GM19043 (cell line): ENCODE data around the gene KCNK5.

Experiments used
- ATAC-seq: cut with Tn5 transposase; IDR thresholded peaks from one replicate; pipeline ENCODE4 v1.9.1; 2021; ENCODE audit warnings: low read depth; ENCODE audit not compliant: unreplicated experiment

The KCNK5 gene

GRCh38 chr6:39218868-39219567 is 10.3 kb downstream of the KCNK5 start:
- no peak for ATAC-seq

DNA sequence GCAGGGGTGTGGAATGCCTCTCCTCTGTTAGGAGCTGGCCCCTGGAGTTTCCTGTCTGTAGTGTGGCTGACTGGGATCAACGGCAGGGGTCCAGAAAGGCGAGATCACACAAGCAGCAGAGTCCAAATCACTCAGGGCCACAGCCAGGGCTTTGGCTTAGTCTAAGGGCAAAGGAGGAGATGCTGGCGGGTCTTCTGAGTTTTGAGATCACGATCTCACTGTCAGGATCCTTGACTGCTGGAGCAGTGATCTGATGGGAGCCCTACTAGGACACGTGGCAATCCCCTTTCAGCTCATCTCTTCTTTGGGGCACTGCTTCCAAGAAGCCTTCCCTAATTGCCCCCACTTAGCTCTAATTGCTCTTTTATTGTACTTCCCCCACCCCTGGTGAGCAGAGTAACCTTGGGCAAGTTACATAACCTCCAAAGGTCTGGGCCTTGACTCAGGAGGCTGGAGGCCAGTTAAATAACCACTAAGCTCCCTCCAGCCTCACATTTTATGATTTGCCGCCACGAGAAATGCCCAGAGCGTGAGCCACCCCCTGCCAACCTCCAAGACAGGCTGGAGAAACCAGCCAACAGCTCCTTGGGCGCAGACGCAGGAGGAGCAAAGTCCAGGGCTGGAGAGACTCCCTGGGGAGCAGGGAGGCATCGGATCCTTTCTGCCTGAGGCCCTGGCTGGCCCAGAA is 12.0 kb downstream of the KCNK5 start:
- no peak for ATAC-seq

- no peak for ATAC-seq
These were observed 13.6 kb downstream of the KCNK5 start for GRCh38 chr6:39215640-39216158.

DNA sequence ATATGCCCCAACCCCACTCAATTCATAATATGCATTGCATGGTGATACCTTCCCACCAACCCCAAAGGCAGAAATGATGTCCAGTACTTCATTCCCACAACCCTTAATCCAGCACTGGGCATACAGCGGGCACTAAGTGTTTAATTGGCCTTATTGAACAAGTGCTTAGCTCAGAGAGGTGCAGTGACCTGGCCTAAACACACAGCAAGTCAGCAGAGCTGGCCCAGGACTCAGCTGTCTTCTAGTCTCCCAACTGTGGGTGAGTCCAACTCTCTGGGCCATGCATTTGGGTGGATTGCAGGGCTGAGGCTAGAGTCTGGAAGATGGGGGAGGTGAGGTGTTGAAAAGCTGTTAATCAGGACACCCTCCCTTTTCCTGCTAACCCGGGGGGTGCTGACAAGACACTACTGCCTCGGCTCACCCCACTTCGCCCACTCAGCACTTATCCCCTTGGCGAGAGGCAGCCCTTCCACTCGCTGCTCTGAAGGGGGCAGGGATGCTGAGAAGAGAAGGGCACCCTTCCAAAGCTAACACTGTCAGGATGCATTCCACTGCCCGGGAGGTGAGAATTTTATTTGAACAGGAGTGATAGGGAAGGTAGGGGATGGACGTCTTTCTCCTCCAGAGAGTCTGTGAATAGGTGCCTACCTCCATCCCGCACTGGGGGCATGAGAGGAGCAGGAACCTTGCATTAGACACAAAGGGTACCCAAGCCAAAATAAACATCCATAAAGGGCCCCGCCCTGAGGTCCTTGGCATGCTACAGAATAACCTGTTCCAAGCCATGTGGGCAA is 14.2 kb downstream of the KCNK5 start:
- ATAC-seq, result no peak

- no peak for ATAC-seq
These were observed 15.0 kb downstream of the KCNK5 start for GRCh38 chr6:39214120-39214813.

GRCh38 chr6:39213195-39213920 is 15.9 kb downstream of the KCNK5 start:
- no peak for ATAC-seq

DNA sequence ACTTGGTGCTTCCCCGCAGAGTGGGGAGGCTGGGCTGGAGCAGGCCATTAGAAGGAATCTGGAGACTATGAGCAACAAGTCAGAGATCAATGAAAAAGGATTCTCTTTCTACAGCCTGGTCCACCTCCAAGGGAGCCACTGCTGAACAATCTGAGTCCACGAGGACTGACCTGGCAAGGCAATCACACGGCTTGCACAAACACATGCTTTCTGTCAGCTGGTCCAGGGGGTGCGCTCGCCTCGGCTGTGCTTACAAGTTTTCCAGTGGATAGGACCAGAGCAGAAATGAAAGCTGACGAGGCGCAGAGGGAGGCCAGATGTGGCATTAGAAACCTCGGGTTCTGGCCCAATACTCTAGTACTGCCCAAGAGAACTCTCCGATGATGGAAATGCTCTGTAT is 18.1 kb downstream of the KCNK5 start:
- no peak for ATAC-seq

- no peak for ATAC-seq
These were observed 18.8 kb downstream of the KCNK5 start for GRCh38 chr6:39210450-39210849.

- no peak for ATAC-seq
These were observed 19.4 kb downstream of the KCNK5 start for GRCh38 chr6:39209911-39210310.

- ATAC-seq, result no peak
These were observed 19.9 kb downstream of the KCNK5 start for GRCh38 chr6:39209360-39209811.

- no peak for ATAC-seq
These were observed 21.0 kb downstream of the KCNK5 start for GRCh38 chr6:39208223-39208739.

DNA sequence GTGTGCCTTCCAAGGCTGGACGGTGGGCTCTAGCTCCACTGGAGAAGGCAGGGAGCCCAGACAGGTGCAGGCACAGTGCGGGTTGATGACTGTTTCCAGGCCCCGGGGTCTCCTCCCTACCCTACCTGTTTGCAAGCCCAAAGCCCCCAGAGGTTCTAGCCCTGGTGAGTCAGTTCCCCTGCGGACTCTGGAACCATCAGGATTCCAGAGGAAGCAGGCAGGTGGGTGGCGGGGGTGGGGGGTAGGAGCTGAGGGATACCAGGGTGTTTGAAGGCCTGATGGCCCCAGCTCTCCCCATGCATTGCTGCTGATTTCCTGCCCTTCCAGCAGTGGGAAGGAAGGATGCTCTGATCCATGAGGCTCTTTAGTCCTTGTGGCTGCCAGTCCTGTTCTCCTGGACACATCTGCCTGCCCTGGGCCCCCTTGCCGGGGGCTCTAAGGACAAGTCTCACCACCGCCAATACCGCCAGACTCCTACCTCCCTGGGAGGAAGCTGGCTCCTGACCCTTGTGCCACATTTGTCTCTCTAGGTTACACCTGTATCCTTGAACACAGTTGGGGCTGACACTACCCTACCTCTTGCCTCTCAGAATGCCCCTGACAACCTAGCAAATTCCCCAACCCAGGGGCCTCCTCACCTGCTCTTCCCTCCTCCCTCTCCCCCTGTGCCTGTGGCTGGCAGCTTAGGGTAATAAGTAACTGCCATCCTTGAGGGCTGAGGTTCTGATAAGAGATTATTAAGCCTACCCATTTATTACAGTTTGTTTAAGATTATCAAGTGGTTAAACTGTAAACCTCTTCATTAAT is 21.7 kb downstream of the KCNK5 start:
- ATAC-seq, result no peak

- ATAC-seq, result no peak
These were observed 23.0 kb downstream of the KCNK5 start for GRCh38 chr6:39206250-39206721.

DNA sequence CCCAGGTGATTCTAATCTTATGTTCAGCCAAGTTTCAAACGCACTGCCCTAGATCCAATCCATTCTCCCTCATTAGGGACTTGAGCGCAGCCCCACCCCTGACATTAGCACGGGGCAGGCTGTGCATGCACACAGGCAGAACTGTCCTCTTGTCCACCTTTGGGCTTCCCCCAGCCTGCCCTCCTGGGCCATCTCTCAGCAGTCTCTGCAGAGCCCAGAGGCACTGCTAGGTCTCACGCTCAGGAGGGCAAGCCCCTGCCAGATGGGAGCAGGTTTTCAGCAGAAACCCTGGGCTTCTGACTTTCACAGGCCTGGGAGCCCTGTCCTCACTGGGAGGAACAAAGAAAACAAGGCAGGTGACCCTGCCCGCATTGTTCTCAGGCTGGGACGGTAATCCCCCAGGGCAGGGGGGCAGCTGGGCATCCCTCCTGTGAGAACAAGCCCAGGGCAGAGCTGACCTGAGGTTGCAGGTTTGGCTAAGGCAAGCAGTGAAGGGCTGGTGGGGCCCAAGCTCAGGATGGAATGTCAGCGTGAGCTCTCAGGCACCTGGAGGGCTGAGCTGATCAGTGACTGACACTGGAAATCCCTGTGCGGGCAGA is 24.5 kb downstream of the KCNK5 start:
- no peak for ATAC-seq

GRCh38 chr6:39204160-39204495 is 25.1 kb downstream of the KCNK5 start:
- no peak for ATAC-seq

DNA sequence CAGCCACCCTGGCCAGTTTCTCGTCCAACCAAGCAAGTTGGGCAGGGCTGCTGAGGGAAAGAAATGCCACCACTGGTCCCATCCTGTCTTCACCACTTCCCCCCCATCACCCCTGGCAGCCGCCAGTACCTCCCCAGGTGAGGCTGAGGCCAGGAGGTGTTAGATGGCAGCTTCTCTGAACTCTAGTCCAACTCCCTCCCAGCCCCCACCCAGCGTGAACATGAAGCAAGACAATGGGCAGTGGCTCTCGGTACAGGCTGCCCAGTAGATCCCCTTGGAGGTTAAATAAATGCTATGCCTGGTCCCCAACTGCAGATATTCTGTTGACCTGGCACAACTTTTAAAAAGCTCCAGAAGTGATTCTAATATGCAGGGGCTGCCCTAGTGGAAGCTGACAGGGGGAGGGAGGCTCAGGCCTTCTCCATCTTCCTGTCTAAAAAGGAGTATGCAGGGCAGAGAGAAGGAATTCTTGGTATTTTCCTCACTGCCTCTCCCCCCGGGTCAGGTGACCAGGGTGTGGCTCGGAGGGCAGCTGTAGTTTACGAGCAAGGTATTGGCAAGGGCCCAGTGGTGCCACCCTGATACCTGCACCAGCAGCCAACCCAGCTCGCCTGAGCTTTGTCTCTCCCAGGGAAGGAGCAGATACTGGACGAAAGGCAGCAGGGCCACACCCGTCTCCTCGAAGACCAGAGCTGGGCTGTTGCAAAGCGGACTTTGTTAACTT is 25.7 kb downstream of the KCNK5 start:
- no peak for ATAC-seq

GRCh38 chr6:39202166-39202565 is 27.1 kb downstream of the KCNK5 start:
- ATAC-seq, result no peak

DNA sequence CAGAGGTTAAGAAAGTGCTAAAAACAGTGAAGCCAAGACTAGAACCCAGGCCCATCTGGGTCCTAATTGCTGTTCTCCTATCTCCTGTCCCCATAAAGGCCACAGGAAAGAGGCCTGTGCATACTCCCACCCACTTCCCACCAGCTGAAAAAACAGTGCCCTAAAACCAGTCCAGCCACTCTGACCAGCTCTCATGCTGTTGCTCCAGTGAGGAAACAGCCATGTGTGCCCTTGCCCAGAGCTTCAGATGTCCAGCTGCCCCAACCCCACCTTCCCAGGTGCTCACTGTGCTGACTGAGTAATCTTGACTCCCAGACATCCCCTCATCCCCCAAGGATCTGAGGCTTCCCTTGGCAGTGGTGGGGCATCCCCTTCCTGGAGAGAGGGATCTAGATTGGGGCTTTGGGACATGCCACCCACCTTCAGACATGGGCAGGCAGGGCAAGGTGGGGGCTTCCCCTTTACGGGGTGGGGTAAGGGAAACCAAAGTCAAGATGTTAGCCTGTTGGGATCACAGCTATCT is 28.7 kb downstream of the KCNK5 start:
- ATAC-seq, result no peak
